Common myeloid progenitor, CD34-positive (primary cell): Measurements from ENCODE around the gene CATSPERD.
A peak's percentile ranks its signal among the peaks of the same experiment; 100 is the strongest.

Experiments
- CTCF ChIA-PET: fragments of 350-600 bp; sonication (Branson Sonifier 250); formaldehyde crosslinking; loops from one replicate; lab custom pipeline; 2021; ENCODE audit warnings: antibody characterized with exemption; lab: Charles Lee
- POLR2A ChIA-PET: fragments of 350-600 bp; sonication (Branson Sonifier 250); formaldehyde crosslinking; loops from one replicate; lab custom pipeline; 2021; ENCODE audit warnings: antibody characterized with exemption; lab: Charles Lee
- DNase-seq, 3 donors: peaks; one replicate each; pipeline versions ENCODE4 v3.0.0 to v3.0.0-alpha.2; 2013
- H3K27ac ChIP-seq, 2 experiments: 1 replicate in 1 of 2; 2 replicates in 1 of 2; pipeline ENCODE4 v1.7.0; 2013; ENCODE audit warnings: inconsistent platforms in 2 of 2, low read length in 2 of 2, mild to moderate bottlenecking in 2 of 2, low read depth in 1 of 2, moderate library complexity in 1 of 2; ENCODE audit not compliant: severe bottlenecking in 2 of 2, insufficient read depth in 1 of 2, poor library complexity in 1 of 2
- H3K27me3 ChIP-seq, 5 experiments: replicated peaks in 2 of 5; 1 replicate in 3 of 5; 2 replicates in 2 of 5; pipeline versions ENCODE4 v1.6.1 to v1.7.0; 2013; ENCODE audit warnings: low read length in 4 of 5, mild to moderate bottlenecking in 2 of 5, moderate library complexity in 2 of 5, inconsistent platforms in 1 of 5; ENCODE audit not compliant: insufficient read depth in 5 of 5, control insufficient read depth in 4 of 5
- H3K36me3 ChIP-seq, 4 experiments: 1 replicate in 2 of 4; 2 replicates in 2 of 4; pipeline versions ENCODE4 v1.6.1 to v1.7.0; 2013; ENCODE audit warnings: low read length in 3 of 4, control low read depth in 1 of 4, mild to moderate bottlenecking in 1 of 4; ENCODE audit not compliant: control insufficient read depth in 4 of 4, insufficient read depth in 4 of 4
- H3K4me1 ChIP-seq, 4 experiments: 1 replicate in 3 of 4; 2 replicates in 1 of 4; pipeline versions ENCODE4 v1.6.1 to v1.7.1; 2013; ENCODE audit warnings: low read length in 3 of 4, mild to moderate bottlenecking in 3 of 4, control low read depth in 1 of 4, inconsistent platforms in 1 of 4, moderate library complexity in 1 of 4; ENCODE audit not compliant: control insufficient read depth in 4 of 4, insufficient read depth in 4 of 4; ENCODE audit errors: control extremely low read depth in 1 of 4
- H3K4me3 ChIP-seq, 7 experiments: 1 replicate in 4 of 7; 2 replicates in 3 of 7; pipeline versions ENCODE4 v1.5.1 to v1.7.0; 2013; ENCODE audit warnings: mild to moderate bottlenecking in 7 of 7, low read length in 6 of 7, moderate library complexity in 6 of 7, inconsistent platforms in 2 of 7, low read depth in 2 of 7, control low read depth in 1 of 7; ENCODE audit not compliant: insufficient read depth in 4 of 7, control insufficient read depth in 1 of 7; ENCODE audit errors: extremely low read depth in 1 of 7
- H3K9me3 ChIP-seq, 5 experiments: 1 replicate in 4 of 5; 2 replicates in 1 of 5; pipeline versions ENCODE4 v1.6.1 to v1.7.1; 2013; ENCODE audit warnings: low read length in 4 of 5, mild to moderate bottlenecking in 2 of 5, inconsistent platforms in 1 of 5, low read depth in 1 of 5, moderate library complexity in 1 of 5; ENCODE audit not compliant: control insufficient read depth in 4 of 5, insufficient read depth in 2 of 5; ENCODE audit errors: control extremely low read depth in 1 of 5
- whole genome bisulfite sequencing: methylation state at CpG from one replicate; pipeline ENCODE4 v1.1.5; 2013; ENCODE audit not compliant: insufficient coverage; 5-methylcytosine and 5-hydroxymethylcytosine counted together

The CATSPERD gene

DNA sequence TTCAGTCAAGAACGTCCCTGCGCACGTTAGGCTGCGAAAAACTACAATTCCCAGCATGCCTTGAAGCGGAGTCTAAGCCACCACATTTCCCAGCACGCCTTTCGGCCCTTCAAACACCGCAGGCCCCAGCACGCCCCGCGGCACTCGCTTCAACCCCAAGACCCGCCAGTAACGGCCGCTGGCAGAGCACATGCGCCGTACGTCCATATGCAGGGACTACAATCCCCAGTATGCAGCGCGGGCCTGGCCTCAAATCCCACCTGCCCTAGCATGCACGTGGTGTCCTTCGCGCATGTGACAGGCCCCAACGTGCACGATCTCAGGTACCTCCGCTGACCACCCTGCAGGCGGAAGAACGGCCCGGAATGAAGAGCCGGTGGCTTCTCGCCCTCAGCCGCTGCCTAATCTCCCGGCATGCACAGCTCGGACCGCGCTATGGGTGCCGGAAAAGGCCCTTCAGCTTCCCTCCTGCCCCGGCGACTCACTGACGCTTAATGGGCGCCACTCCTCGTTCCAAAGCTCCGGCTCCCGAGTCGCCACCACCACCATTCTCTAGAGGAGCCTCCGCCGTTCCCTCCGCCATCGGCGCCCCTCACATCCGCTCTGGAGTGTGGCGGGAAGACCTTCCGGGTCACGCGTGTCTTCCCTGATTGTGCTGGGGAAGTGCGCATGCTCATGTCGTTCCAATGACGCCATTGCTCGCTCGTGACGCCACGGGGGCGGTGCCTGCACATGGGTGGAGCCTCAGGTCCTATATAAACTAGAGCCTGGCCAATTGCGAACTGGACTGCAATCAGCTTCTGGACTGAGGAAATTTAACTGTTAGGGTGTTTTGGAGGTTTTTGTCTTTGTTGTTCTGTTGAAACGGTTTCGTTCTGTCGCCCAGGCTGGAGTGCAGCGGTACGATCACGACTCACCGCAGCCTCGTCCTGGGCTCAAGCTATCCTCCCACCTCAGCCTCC, 70.4 kb downstream of the CATSPERD start, which contains the start of gene DUS3L:
Gene DUS3L, minus strand, starts transcription at position 605 of the 962 bp plus-strand sequence. Its CDS starts 22 bp downstream, at position 583.
- no peaks in the 10 kb centered on the region for H3K27me3 ChIP-seq
- peak within 1 kb of the TSS; percentile 84 to 94 for H3K27ac ChIP-seq
- H3K4me3 ChIP-seq = peak within 1 kb of the TSS; percentile 65 to 95 (median 79)
- H3K4me1 ChIP-seq = peaks cover 3 to 14% (median 10%) of the 10 kb centered on the region in 4 experiments
- under 1% methylated on average over 63 of the region's 72 CpGs for WGBS
- peaks cover 4 to 42% (median 30%) of the 10 kb centered on the region in 4 experiments for H3K36me3 ChIP-seq
- ChIA-PET CTCF (interaction anchor here (1.1 to 2.9 kb wide), 5 partner anchors 11 to 246 kb away, joined by 3 to 9 read pairs (median 4); no protein-coding TSS in a partner anchor), POLR2A (interaction anchor here (1.0 to 1.5 kb wide), 2 partner anchors 37 to 114 kb away, joined by 3 to 5 read pairs; partner anchors contain the start of gene VMAC)
- no peaks in the 10 kb centered on the region for H3K9me3 ChIP-seq
- peak; percentile 99 to 100 (median 99) for DNase-seq

DNA sequence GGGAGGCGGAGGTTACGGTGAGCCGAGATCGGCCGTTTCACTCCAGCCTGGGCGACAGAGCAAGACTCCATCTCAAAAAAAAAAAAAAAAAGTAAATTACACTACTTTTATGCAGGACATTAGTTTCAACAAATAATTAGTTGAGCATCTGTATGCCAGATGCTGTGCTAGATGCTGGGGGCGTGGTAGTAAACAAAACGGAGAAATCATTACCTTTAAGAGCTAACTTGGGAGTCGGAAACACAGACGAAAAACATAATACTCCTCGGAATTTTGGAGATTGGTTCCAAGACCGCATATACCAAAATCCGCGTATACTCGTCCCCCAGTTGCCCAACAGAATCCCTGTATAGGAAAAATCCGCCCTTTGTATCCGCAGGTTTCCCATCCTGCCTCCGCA, 71.8 kb downstream of the CATSPERD start:
- H3K4me1 ChIP-seq = peaks cover 3 to 14% (median 10%) of the 10 kb centered on the region in 4 experiments
- DNase-seq = no peak
- H3K27me3 ChIP-seq = no peaks in the 10 kb centered on the region
- ChIA-PET CTCF (interaction anchor here (1.1 to 2.9 kb wide), 2 partner anchors 12 to 244 kb away, joined by 3 to 9 read pairs; no protein-coding TSS in a partner anchor), POLR2A (no interaction called here)
- no peak overlapping the region for H3K27ac ChIP-seq
- no peak overlapping the region for H3K4me3 ChIP-seq
- no peaks in the 10 kb centered on the region for H3K9me3 ChIP-seq
- peaks cover 4 to 28% (median 21%) of the 10 kb centered on the region in 4 experiments for H3K36me3 ChIP-seq
- 98% methylated on average over 11 of the region's 18 CpGs for WGBS

- Histone ChIP-seq H3K4me3 (no peak overlapping the region), H3K27me3 (no peaks in the 10 kb centered on the region), H3K4me1 (peaks cover 3 to 19% (median 10%) of the 10 kb centered on the region in 4 experiments), H3K27ac (no peak overlapping the region), H3K9me3 (no peaks in the 10 kb centered on the region), H3K36me3 (peaks cover 2 to 18% (median 14%) of the 10 kb centered on the region in 4 experiments)
- DNase-seq = no peak
- POLR2A ChIA-PET = no interaction called here
- 100% methylated on average over 3 of the region's 3 CpGs for WGBS
- CTCF ChIA-PET = interaction anchor here (1.0 to 3.2 kb wide), 5 partner anchors 11 to 58 kb away, joined by 3 to 21 read pairs (median 4); no protein-coding TSS in a partner anchor
Measured at GRCh38 chr19:5793188-5793587, 72.8 kb downstream of the CATSPERD start.

DNA sequence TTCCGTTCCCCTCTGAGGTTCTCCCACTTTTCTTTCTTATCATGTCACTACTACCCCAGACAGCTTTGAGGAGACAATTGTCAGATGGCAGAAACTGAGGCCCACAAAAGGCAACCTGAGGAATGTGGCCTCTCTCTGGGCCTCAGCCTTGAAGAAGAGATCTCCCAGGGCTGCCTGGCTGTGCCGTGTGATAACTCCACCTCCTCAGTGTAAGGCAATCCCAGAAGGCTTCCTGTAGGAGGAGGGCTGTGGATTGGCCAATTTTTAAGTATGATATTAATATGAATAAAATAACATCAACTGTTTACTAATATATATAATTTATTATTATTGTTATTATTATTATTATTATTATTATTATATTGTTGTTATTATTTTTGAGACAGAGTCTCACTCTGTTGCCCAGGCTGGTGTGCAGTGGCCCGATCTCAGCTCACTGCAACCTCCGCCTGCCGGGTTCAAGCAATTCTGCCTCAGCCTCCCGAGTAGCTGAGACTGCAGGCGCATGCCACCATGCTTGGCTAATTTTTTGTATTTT, 75.0 kb downstream of the CATSPERD start:
- H3K27me3 ChIP-seq = no peaks in the 10 kb centered on the region
- peaks cover 0 to 35% (median 16%) of the 10 kb centered on the region in 4 experiments for H3K4me1 ChIP-seq
- WGBS = 96% methylated on average over 4 of the region's 7 CpGs
- H3K9me3 ChIP-seq = no peaks in the 10 kb centered on the region
- H3K4me3 ChIP-seq = no peak overlapping the region
- no peak for DNase-seq
- CTCF ChIA-PET = interaction anchor here (1.1 to 3.2 kb wide), 8 partner anchors 9 to 172 kb away, joined by 3 to 21 read pairs (median 4); no protein-coding TSS in a partner anchor
- no peaks in the 10 kb centered on the region for H3K36me3 ChIP-seq
- POLR2A ChIA-PET = interaction anchor here (0.7 kb wide), 1 partner anchor 381 kb away, joined by 3 read pairs; no protein-coding TSS in a partner anchor
- H3K27ac ChIP-seq = no peak overlapping the region

DNA sequence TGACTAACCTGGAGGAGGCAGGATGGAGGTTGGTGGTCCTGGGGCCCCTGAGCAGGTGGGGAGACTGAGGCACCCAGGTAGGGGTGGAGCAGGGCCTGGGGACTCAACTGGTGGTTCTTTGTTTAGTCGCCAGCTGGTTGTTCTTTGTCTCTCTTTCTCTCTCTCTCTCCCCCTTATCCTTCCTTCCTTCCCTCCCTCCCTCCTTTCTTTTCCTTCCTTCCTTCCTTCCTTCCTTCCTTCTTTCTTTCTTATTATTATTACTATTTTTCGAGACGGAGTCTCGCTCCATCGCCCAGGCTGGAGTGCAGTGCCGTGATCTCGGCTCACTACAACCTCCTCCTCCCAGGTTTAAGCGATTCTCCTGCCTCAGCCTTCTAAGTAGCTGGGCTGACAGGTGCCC, 77.8 kb downstream of the CATSPERD start:
- H3K9me3 ChIP-seq = no peaks in the 10 kb centered on the region
- WGBS = 100% methylated on average over 5 of the region's 8 CpGs
- H3K4me3 ChIP-seq = no peak overlapping the region
- H3K27me3 ChIP-seq = no peaks in the 10 kb centered on the region
- DNase-seq = no peak
- CTCF ChIA-PET = interaction anchor here (2.4 kb wide), 1 partner anchor 95 kb away, joined by 8 read pairs; no protein-coding TSS in a partner anchor
- H3K27ac ChIP-seq = no peak overlapping the region
- peaks cover 0 to 50% (median 17%) of the 10 kb centered on the region in 4 experiments for H3K4me1 ChIP-seq
- no peaks in the 10 kb centered on the region for H3K36me3 ChIP-seq
- POLR2A ChIA-PET = interaction anchor here (0.6 kb wide), 1 partner anchor 1779 kb away, joined by 5 read pairs; no protein-coding TSS in a partner anchor

- Histone ChIP-seq H3K4me1 (peaks cover 0 to 61% (median 28%) of the 10 kb centered on the region in 4 experiments), H3K4me3 (peak overlapping the region in 1 of 7 experiments; percentile 28)
- CTCF ChIA-PET = no interaction called here
Measured at GRCh38 chr19:5799247-5800241, 79.1 kb downstream of the CATSPERD start.

More at GRCh38 chr19:5799247-5800241, 79.1 kb downstream of the CATSPERD start:
- Histone ChIP-seq H3K27me3 (peaks cover 0 to 5% (median 0%) of the 10 kb centered on the region in 5 experiments), H3K36me3 (no peaks in the 10 kb centered on the region), H3K9me3 (no peaks in the 10 kb centered on the region), H3K27ac (no peak overlapping the region)
- DNase-seq = peak; percentile 89 to 96 (median 93)
- POLR2A ChIA-PET = interaction anchor here (1.6 kb wide), 1 partner anchor 29 kb away, joined by 5 read pairs; no protein-coding TSS in a partner anchor
- WGBS = 51% methylated on average over 35 of the region's 37 CpGs
